ENCODE data around the gene CISH.
A peak's percentile ranks its signal among the peaks of the same experiment; 100 is the strongest.

CISH gene

GRCh38 chr3:50567386-50568167, 44.0 kb downstream of the CISH start, which contains the start of gene C3orf18:
TSS of gene C3orf18 (minus strand) at chr3:50567747. CDS start at chr3:50565699, 2,048 bp downstream.
- Histone ChIP-seq H3K4me3 (peak within 1 kb of the TSS; percentile 84), H3K9me3 (no peaks in the 10 kb centered on the region), H3K4me1 (peaks cover 41% of the 10 kb centered on the region), H4K20me1 (no peaks in the 10 kb centered on the region), H3K9ac (peak within 1 kb of the TSS; percentile 85), H3K27me3 (no peaks in the 10 kb centered on the region; the same call in 1 of the 2 replicates), H3K27ac (peak within 1 kb of the TSS; percentile 87), H3K4me2 (peak within 1 kb of the TSS; percentile 95), H3K36me3 (peaks cover 13% of the 10 kb centered on the region)
- TF ChIP-seq Cebpa-rat (IDR thresholded peaks at IDR 0.05) = no peak

DNA sequence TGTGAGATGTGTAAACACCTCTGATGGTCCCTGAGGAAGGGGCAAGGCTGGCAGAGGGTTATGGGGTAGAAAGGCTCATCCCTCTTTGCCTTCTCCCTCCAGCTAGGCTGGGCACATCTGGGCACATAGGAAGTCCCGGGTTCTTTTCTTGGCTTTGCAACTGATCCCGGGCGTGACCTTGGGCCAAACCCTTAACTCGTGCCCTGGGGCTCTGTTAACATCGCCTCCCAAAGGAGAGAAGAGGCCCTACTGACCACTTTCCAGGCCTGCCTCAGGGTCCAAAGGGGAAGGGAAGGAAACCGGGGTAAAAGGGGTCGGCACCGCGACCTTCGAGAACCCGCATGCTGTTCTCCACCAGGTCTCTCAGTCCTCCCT, 44.6 kb downstream of the CISH start:
- H3K36me3 ChIP-seq = peaks cover 8% of the 10 kb centered on the region; the same call in 1 of the 2 replicates
- peaks cover 41% of the 10 kb centered on the region for H3K4me1 ChIP-seq
- H3K4me2 ChIP-seq = peak overlapping the region; percentile 95
- TF ChIP-seq Cebpa-rat (IDR thresholded peaks at IDR 0.05) = no peak
- H3K27ac ChIP-seq = peak overlapping the region; percentile 53; the same call in 1 of the 2 replicates
- H3K9ac ChIP-seq = peak overlapping the region; percentile 73
- no peaks in the 10 kb centered on the region; the same call in 1 of the 2 replicates for H3K27me3 ChIP-seq
- peak overlapping the region; percentile 84 for H3K4me3 ChIP-seq
- no peaks in the 10 kb centered on the region for H3K9me3 ChIP-seq
- no peaks in the 10 kb centered on the region for H4K20me1 ChIP-seq

DNA sequence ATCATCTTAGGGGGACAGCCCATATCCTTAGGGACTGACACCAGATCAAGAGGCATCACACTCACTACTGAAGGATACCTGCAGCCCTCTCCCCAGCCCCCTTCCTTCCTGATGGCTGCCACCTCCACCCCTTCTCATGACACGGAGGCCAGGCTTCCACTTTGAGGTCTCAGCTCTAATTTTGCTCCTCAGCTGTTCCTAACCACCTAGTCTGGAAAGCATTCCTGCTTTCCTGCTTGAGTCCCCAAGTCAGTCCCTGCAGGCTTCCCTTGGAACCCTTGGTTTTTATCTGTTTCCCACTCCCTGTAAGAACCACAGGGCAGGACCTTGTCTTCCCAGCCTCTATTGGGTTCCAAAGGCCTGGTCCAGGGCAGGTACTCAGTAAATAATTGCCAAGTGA, 47.3 kb downstream of the CISH start:
- H3K9me3 ChIP-seq = no peaks in the 10 kb centered on the region
- no peaks in the 10 kb centered on the region for H4K20me1 ChIP-seq
- H3K9ac ChIP-seq = peak overlapping the region; percentile 32; the same call in 1 of the 2 replicates
- H3K27me3 ChIP-seq = no peaks in the 10 kb centered on the region; the same call in 1 of the 2 replicates
- TF ChIP-seq Cebpa-rat (IDR thresholded peaks at IDR 0.05) = no peak
- no peaks in the 10 kb centered on the region for H3K36me3 ChIP-seq
- no peak overlapping the region for H3K27ac ChIP-seq
- no peak overlapping the region for H3K4me3 ChIP-seq
- peaks cover 27% of the 10 kb centered on the region for H3K4me1 ChIP-seq
- H3K4me2 ChIP-seq = no peak overlapping the region

- Histone ChIP-seq H3K27me3 (no peaks in the 10 kb centered on the region; the same call in 1 of the 2 replicates), H3K9me3 (no peaks in the 10 kb centered on the region), H3K27ac (no peak overlapping the region), H4K20me1 (no peaks in the 10 kb centered on the region), H3K4me2 (no peak overlapping the region), H3K36me3 (no peaks in the 10 kb centered on the region), H3K4me3 (no peak overlapping the region), H3K4me1 (peaks cover 27% of the 10 kb centered on the region), H3K9ac (peak overlapping the region; percentile 32)
- no peak for TF ChIP-seq Cebpa-rat (IDR thresholded peaks at IDR 0.05)
These were observed 47.7 kb downstream of the CISH start for GRCh38 chr3:50563867-50564266.

DNA sequence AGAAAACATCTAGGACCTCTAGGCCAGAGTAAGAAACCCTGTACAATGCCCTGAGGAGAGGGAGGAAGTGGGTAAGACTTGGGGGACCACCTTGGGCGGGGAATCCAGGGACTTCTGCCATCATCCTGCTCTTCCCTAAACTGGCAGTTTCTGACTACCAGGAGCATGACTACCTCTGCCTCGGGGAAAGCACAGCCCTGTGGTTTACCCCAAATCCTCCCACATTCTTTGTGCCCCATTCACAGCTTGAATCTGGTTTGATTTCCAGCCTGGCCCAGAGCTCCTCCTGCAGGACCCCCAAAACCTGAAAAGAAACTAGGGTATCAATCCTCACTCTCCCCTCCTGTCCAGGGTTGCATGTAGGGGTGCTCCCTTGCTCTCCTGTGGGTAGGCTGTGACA, 48.7 kb downstream of the CISH start:
- Histone ChIP-seq H3K4me2 (no peak overlapping the region), H3K4me1 (peaks cover 17% of the 10 kb centered on the region), H3K36me3 (no peaks in the 10 kb centered on the region), H3K9me3 (no peaks in the 10 kb centered on the region), H3K27me3 (no peaks in the 10 kb centered on the region; the same call in 1 of the 2 replicates), H4K20me1 (no peaks in the 10 kb centered on the region), H3K4me3 (no peak overlapping the region), H3K27ac (no peak overlapping the region), H3K9ac (no peak overlapping the region)
- TF ChIP-seq Cebpa-rat (IDR thresholded peaks at IDR 0.05) = no peak

DNA sequence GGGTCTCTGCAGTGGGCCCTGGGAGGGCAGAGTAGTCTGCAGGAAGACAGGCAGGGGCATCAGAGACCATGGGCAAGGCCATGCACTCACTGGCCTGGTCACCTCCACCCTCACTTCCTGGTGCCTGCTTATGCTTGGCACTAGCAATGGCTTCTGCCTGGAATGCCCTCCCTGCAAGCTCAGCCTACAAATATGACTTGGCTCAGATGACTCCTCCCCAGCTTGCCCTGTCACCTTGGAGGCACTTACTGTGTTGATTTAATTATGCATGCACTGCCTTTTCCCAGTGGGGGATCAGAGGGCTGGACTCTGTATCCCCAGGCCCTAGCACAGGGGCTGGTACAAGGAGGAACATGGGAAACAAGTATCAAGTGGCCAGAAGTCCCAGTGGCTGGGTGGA, 51.9 kb downstream of the CISH start:
- Histone ChIP-seq H3K36me3 (no peaks in the 10 kb centered on the region), H3K4me1 (peaks cover 5% of the 10 kb centered on the region; the same call in 1 of the 2 replicates), H3K4me3 (no peak overlapping the region), H4K20me1 (no peaks in the 10 kb centered on the region), H3K9me3 (no peaks in the 10 kb centered on the region), H3K27ac (no peak overlapping the region), H3K9ac (no peak overlapping the region), H3K4me2 (no peak overlapping the region), H3K27me3 (no peaks in the 10 kb centered on the region)
- TF ChIP-seq Cebpa-rat (IDR thresholded peaks at IDR 0.05) = no peak

- no peak overlapping the region for H3K9ac ChIP-seq
- H3K27ac ChIP-seq = no peak overlapping the region
- no peaks in the 10 kb centered on the region for H3K9me3 ChIP-seq
- TF ChIP-seq Cebpa-rat (IDR thresholded peaks at IDR 0.05) = no peak
- no peaks in the 10 kb centered on the region for H3K27me3 ChIP-seq
- H3K4me3 ChIP-seq = no peak overlapping the region
- no peaks in the 10 kb centered on the region for H3K4me1 ChIP-seq
- no peaks in the 10 kb centered on the region for H3K36me3 ChIP-seq
- no peaks in the 10 kb centered on the region for H4K20me1 ChIP-seq
- no peak overlapping the region for H3K4me2 ChIP-seq
These were observed 53.7 kb downstream of the CISH start for GRCh38 chr3:50557915-50558314.

DNA sequence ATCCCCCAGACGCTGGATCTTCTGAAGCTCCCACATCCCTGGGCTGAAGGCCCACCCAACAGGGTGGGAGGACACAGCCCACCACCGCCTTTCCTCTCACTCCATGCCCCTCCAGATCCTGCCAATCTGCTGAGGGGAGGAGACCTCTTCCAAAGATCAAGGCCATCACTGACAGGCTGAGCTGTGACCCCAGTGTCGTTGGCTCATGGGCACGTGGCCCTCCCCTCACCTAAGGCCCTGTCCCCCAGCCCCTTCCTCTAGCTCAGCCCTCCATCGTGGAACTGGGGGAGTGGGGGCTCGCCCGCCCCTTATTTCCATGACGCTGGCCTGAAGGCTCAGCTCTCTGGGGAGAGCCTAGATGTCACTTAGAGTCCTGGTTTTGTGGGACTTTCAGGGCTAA, 54.5 kb downstream of the CISH start:
- H3K9ac ChIP-seq = no peak overlapping the region
- no peak overlapping the region for H3K27ac ChIP-seq
- TF ChIP-seq Cebpa-rat (IDR thresholded peaks at IDR 0.05) = no peak

More for the DNA sequence above, 54.5 kb downstream of the CISH start:
- Histone ChIP-seq H4K20me1 (no peaks in the 10 kb centered on the region), H3K4me3 (no peak overlapping the region), H3K4me2 (no peak overlapping the region), H3K36me3 (no peaks in the 10 kb centered on the region), H3K4me1 (no peaks in the 10 kb centered on the region), H3K27me3 (no peaks in the 10 kb centered on the region), H3K9me3 (no peaks in the 10 kb centered on the region)
